ENCODE results near the gene KLF9. TPM values are rescaled to one million over a fixed set of nuclear protein-coding genes. Genes with fewer than 3 reads are reported as not detected.

KLF9 gene
- polyA plus RNA-seq, 1 donor (not counting 4 experiments of a cell fraction or from before 2014, with no cell fraction given), result 4.5 TPM

DNA sequence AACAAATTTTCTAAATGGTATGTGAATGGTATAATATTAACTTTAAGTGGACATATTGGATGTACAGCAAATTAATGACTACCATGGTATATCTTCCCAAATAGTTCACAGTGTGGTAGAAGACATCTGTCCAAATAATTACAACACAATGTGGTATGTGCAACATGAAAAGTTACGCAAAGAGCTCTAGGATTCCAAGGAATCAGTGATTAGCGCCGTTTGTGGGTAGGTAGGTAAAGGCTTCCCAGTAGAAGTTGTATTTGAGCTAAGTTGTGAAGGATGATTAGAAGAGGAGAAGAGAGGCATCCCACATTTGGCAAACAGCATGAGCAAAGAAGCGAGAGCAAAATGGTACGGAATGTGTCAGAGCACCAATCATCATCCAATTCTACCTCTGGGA, 14.3 kb upstream of the KLF9 start:
- Histone ChIP-seq H3K4me1 (ENCODE audit: control insufficient read depth, extremely low read depth, insufficient read depth, low read length) (no peaks in the 10 kb centered on the region), H3K4me2 (ENCODE audit: control insufficient read depth, extremely low read depth, insufficient read depth, low read depth, low read length) (no peak overlapping the region), H3K36me3 (ENCODE audit: control insufficient read depth in 2 of 2, extremely low read depth in 1 of 2, insufficient read depth in 2 of 2, low read length in 2 of 2) (no peaks in the 10 kb centered on the region), H3K4me3 (ENCODE audit: control insufficient read depth in 2 of 3, extremely low read depth in 1 of 3, insufficient read depth in 2 of 3, low read depth in 1 of 3, low read length in 3 of 3) (no peak overlapping the region), H3K27ac (ENCODE audit: control insufficient read depth, insufficient read depth, low read length) (no peak overlapping the region), H3K79me2 (ENCODE audit: control insufficient read depth, insufficient read depth, low read length) (no peaks in the 10 kb centered on the region), H3K27me3 (ENCODE audit: control insufficient read depth, extremely low read depth, insufficient read depth, low read length) (no peaks in the 10 kb centered on the region), H3K9me1 (ENCODE audit: control insufficient read depth, extremely low read depth, insufficient read depth, low read length) (no peaks in the 10 kb centered on the region), H2AFZ (ENCODE audit: control insufficient read depth, low read length) (no peak overlapping the region), H3K9ac (ENCODE audit: control insufficient read depth, extremely low read depth, insufficient read depth, low read length) (no peak overlapping the region), H3K9me3 (ENCODE audit: control insufficient read depth, low read depth, low read length) (no peaks in the 10 kb centered on the region), H4K20me1 (ENCODE audit: control insufficient read depth, extremely low read depth, insufficient read depth, low read length) (no peaks in the 10 kb centered on the region)
- no peak for DNase-seq (ENCODE audit: low read depth, low spot score)
- TF ChIP-seq EZH2 (IDR thresholded peaks at IDR 0.05; ENCODE audit: low read length), result no peak
- TF ChIP-seq, protein P1, sequence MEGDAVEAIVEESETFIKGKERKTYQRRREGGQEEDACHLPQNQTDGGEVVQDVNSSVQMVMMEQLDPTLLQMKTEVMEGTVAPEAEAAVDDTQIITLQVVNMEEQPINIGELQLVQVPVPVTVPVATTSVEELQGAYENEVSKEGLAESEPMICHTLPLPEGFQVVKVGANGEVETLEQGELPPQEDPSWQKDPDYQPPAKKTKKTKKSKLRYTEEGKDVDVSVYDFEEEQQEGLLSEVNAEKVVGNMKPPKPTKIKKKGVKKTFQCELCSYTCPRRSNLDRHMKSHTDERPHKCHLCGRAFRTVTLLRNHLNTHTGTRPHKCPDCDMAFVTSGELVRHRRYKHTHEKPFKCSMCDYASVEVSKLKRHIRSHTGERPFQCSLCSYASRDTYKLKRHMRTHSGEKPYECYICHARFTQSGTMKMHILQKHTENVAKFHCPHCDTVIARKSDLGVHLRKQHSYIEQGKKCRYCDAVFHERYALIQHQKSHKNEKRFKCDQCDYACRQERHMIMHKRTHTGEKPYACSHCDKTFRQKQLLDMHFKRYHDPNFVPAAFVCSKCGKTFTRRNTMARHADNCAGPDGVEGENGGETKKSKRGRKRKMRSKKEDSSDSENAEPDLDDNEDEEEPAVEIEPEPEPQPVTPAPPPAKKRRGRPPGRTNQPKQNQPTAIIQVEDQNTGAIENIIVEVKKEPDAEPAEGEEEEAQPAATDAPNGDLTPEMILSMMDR (optimal IDR thresholded peaks at IDR 0.05 in 1 of 3, IDR thresholded peaks at IDR 0.05 in 1 of 3, conservative IDR thresholded peaks at IDR 0.05 in 1 of 3; ENCODE audit: extremely low read depth in 1 of 3, insufficient read depth in 2 of 3, low read length in 3 of 3), result no peak
- dilution Hi-C loops (cut with MboI; ENCODE audit: extremely low pct_ligation_motif_present, low sequenced_read_pairs), result no loop called here
- no peak for FAIRE-seq

DNA sequence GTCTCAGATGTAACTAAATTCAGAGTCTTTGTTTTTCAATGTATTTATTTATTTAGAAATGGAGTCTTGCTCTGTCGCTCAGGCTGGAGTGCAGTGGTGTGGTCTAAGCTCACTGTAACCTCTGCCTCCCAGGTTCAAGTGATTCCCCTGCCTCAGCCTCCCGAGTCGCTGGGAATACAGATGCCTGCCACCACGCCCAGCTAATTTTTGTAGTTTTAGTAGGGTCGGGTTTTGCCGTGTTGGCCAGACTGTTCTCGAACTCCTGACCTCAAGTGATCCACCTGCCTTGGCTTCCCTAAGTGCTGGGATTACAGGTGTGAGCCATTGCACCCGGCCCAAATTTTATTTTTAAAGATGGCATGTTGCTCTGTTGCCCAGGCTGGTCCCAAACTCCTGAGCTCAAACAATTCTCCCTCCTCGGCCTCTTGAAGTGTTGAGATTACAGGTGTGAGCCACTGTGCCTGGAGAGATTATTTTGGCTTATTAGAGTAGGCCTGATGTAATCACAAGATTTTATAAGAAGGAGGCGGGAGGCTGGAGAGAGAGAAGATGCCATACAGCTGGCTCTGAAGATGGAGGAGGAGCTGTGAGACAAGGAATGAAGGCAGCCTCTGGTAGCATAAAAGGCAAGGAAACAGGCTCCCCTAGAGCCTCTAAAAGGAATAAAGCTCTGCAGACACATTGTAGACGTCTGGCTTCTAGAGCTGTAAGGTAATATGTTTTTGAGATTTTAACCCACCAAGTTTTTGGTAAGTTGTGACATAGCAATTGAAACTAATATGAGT, 12.9 kb upstream of the KLF9 start:
- H3K9ac ChIP-seq (ENCODE audit: control insufficient read depth, extremely low read depth, insufficient read depth, low read length), result no peak overlapping the region
- no peak overlapping the region for H2AFZ ChIP-seq (ENCODE audit: control insufficient read depth, low read length)
- H3K36me3 ChIP-seq (ENCODE audit: control insufficient read depth in 2 of 2, extremely low read depth in 1 of 2, insufficient read depth in 2 of 2, low read length in 2 of 2), result no peaks in the 10 kb centered on the region
- H3K27ac ChIP-seq (ENCODE audit: control insufficient read depth, insufficient read depth, low read length), result no peak overlapping the region
- dilution Hi-C loops (cut with MboI; ENCODE audit: extremely low pct_ligation_motif_present, low sequenced_read_pairs), result no loop called here
- DNase-seq (ENCODE audit: low read depth, low spot score) (no peak), FAIRE-seq (no peak)
- no peaks in the 10 kb centered on the region for H3K4me1 ChIP-seq (ENCODE audit: control insufficient read depth, extremely low read depth, insufficient read depth, low read length)
- H4K20me1 ChIP-seq (ENCODE audit: control insufficient read depth, extremely low read depth, insufficient read depth, low read length), result no peaks in the 10 kb centered on the region
- no peaks in the 10 kb centered on the region for H3K27me3 ChIP-seq (ENCODE audit: control insufficient read depth, extremely low read depth, insufficient read depth, low read length)
- no peaks in the 10 kb centered on the region for H3K9me3 ChIP-seq (ENCODE audit: control insufficient read depth, low read depth, low read length)
- no peaks in the 10 kb centered on the region for H3K79me2 ChIP-seq (ENCODE audit: control insufficient read depth, insufficient read depth, low read length)
- no peak overlapping the region for H3K4me3 ChIP-seq (ENCODE audit: control insufficient read depth in 2 of 3, extremely low read depth in 1 of 3, insufficient read depth in 2 of 3, low read depth in 1 of 3, low read length in 3 of 3)
- no peaks in the 10 kb centered on the region for H3K9me1 ChIP-seq (ENCODE audit: control insufficient read depth, extremely low read depth, insufficient read depth, low read length)
- TF ChIP-seq, protein P1 (optimal IDR thresholded peaks at IDR 0.05 in 1 of 3, IDR thresholded peaks at IDR 0.05 in 1 of 3, conservative IDR thresholded peaks at IDR 0.05 in 1 of 3; ENCODE audit: extremely low read depth in 1 of 3, insufficient read depth in 2 of 3, low read length in 3 of 3), result no peak
- TF ChIP-seq EZH2 (IDR thresholded peaks at IDR 0.05; ENCODE audit: low read length), result no peak
- no peak overlapping the region for H3K4me2 ChIP-seq (ENCODE audit: control insufficient read depth, extremely low read depth, insufficient read depth, low read depth, low read length)

Data from keratinocyte (primary cell).